HepG2 (cell line): ENCODE results near the gene IQSEC1. TPM values are rescaled to one million over a fixed set of nuclear protein-coding genes. Genes with fewer than 3 reads are reported as not detected.

Experiments used
- ERF ChIP-seq: IDR thresholded peaks from 2 replicates; pipeline ENCODE4 v1.6.1; 2018; ENCODE audit warnings: missing biosample characterization, missing genetic modification reagents
- HNRNPL ChIP-seq: fragments of 200-400 bp; formaldehyde crosslinking; IDR thresholded peaks from 2 replicates; pipeline ENCODE4 v1.6.1; 2017; ENCODE audit warnings: mild to moderate bottlenecking, low read depth, low read length
- MED8 ChIP-seq: sonication (generic); formaldehyde crosslinking; IDR thresholded peaks from 2 replicates; pipeline ENCODE4 v1.8.1; 2023; ENCODE audit warnings: mild to moderate bottlenecking, missing genetic modification reagents; ENCODE audit not compliant: insufficient replicate concordance
- MLLT10 ChIP-seq: sonication (generic); formaldehyde crosslinking; IDR thresholded peaks from 2 replicates; pipeline ENCODE4 v1.4.0; 2020; ENCODE audit warnings: missing genetic modification reagents
- ZBTB20 ChIP-seq: sonication (generic); formaldehyde crosslinking; IDR thresholded peaks from 2 replicates; pipeline ENCODE4 v1.8.1; 2023; ENCODE audit warnings: missing genetic modification reagents, low read depth, mild to moderate bottlenecking, borderline replicate concordance
- ZBTB7B ChIP-seq: sonication (generic); formaldehyde crosslinking; IDR thresholded peaks from 2 replicates; pipeline ENCODE4 v1.4.0; 2020; ENCODE audit warnings: missing genetic modification reagents
- ZNF772 ChIP-seq: sonication (generic); formaldehyde crosslinking; IDR thresholded peaks from 2 replicates; pipeline ENCODE4 v1.5.0; 2020; ENCODE audit warnings: mild to moderate bottlenecking, missing genetic modification reagents
- polyA plus RNA-seq, 8 experiments: library from polyadenylated mRNA; depleted of rRNA in 3 of 8; stranded (reverse) in 7 of 8; unstranded in 1 of 8; fragments of >200 nt; fragmentation: Illumina TruSeq in 4 of 8; extraction: Trizol in 4 of 8; gene quantifications; 2 replicates each; pipeline versions ENCODE4 v1.2.1 to v1.2.3, GENCODE V29; 2011 to 2016; ENCODE audit warnings: low read depth in 4 of 8, missing spikeins in 1 of 8, mixed read lengths in 1 of 8; ENCODE audit not compliant: insufficient read depth in 1 of 8
- total RNA-seq, 5 experiments: library from RNA; depleted of rRNA; stranded (reverse); fragments of >200 nt; fragmentation: Illumina TruSeq; extraction: Trizol; gene quantifications; 2 replicates each; pipeline ENCODE4 v1.2.3, GENCODE V29; 2016; ENCODE audit warnings: low read depth in 1 of 5
- TF ChIP-seq, protein P1 (sequence below): sonication (generic); formaldehyde crosslinking; IDR thresholded peaks from 2 replicates; pipeline ENCODE4 v1.5.0; 2020; ENCODE audit warnings: mild to moderate bottlenecking, missing genetic modification reagents, borderline replicate concordance
- TF ChIP-seq, protein P2 (sequence below): sonication (generic); formaldehyde crosslinking; IDR thresholded peaks from 2 replicates; pipeline ENCODE4 v1.5.1; 2020; ENCODE audit warnings: mild to moderate bottlenecking, missing genetic modification reagents, borderline replicate concordance
- TF ChIP-seq, protein P3 (sequence below): sonication (generic); formaldehyde crosslinking; IDR thresholded peaks from 2 replicates; pipeline ENCODE4 v1.5.1; 2020; ENCODE audit warnings: mild to moderate bottlenecking, missing genetic modification reagents, moderate library complexity

IQSEC1 gene
- total and polyA plus RNA-seq, 2 of the 13 experiments (the other 11 are each of a cell fraction or from before 2014, with no cell fraction given) = 17.4 to 20.2 TPM

DNA sequence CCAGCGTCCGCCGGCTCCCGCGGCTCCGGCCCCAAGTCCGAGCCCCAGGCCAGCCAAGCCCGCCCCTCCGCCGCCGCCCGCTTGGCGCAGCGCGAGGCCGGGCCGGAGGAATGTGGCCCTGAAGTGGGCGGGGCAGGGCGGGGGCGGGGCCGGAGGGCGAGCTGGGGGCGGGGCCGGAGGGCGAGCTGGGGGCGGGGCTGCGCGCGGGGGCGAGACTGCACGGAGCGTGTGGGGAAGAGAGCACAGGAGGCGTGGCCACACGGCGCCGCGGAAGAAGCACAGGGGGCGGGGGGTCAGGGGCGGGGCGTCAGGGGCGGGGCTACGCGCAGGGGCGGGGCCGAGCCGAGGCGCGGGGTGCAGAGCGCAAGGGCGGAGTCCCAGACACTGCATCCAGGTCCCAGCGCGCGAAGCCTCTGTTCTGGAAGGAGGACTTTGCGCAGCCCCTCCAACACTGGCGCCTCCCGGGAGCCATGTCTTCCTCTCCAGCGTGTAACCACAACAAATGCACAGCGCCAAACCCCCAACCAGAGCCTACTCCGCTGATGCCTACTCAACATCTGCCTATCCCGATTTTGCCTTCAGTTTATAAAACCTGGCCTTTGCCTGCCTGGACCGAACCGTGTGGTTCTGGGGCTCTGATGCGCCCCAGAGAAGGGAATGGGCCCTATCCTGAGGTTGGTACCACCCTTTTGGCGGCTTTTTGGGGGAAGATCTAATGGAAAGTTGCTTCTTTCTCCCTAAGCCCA is 105.5 kb downstream of the IQSEC1 start (continued):
- TF ChIP-seq, protein P1, sequence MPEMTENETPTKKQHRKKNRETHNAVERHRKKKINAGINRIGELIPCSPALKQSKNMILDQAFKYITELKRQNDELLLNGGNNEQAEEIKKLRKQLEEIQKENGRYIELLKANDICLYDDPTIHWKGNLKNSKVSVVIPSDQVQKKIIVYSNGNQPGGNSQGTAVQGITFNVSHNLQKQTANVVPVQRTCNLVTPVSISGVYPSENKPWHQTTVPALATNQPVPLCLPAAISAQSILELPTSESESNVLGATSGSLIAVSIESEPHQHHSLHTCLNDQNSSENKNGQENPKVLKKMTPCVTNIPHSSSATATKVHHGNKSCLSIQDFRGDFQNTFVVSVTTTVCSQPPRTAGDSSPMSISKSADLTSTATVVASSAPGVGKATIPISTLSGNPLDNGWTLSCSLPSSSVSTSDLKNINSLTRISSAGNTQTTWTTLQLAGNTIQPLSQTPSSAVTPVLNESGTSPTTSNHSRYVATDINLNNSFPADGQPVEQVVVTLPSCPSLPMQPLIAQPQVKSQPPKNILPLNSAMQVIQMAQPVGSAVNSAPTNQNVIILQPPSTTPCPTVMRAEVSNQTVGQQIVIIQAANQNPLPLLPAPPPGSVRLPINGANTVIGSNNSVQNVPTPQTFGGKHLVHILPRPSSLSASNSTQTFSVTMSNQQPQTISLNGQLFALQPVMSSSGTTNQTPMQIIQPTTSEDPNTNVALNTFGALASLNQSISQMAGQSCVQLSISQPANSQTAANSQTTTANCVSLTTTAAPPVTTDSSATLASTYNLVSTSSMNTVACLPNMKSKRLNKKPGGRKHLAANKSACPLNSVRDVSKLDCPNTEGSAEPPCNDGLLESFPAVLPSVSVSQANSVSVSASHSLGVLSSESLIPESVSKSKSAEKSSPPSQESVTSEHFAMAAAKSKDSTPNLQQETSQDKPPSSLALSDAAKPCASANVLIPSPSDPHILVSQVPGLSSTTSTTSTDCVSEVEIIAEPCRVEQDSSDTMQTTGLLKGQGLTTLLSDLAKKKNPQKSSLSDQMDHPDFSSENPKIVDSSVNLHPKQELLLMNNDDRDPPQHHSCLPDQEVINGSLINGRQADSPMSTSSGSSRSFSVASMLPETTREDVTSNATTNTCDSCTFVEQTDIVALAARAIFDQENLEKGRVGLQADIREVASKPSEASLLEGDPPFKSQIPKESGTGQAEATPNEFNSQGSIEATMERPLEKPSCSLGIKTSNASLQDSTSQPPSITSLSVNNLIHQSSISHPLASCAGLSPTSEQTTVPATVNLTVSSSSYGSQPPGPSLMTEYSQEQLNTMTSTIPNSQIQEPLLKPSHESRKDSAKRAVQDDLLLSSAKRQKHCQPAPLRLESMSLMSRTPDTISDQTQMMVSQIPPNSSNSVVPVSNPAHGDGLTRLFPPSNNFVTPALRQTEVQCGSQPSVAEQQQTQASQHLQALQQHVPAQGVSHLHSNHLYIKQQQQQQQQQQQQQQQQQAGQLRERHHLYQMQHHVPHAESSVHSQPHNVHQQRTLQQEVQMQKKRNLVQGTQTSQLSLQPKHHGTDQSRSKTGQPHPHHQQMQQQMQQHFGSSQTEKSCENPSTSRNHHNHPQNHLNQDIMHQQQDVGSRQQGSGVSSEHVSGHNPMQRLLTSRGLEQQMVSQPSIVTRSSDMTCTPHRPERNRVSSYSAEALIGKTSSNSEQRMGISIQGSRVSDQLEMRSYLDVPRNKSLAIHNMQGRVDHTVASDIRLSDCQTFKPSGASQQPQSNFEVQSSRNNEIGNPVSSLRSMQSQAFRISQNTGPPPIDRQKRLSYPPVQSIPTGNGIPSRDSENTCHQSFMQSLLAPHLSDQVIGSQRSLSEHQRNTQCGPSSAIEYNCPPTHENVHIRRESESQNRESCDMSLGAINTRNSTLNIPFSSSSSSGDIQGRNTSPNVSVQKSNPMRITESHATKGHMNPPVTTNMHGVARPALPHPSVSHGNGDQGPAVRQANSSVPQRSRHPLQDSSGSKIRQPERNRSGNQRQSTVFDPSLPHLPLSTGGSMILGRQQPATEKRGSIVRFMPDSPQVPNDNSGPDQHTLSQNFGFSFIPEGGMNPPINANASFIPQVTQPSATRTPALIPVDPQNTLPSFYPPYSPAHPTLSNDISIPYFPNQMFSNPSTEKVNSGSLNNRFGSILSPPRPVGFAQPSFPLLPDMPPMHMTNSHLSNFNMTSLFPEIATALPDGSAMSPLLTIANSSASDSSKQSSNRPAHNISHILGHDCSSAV (CRISPR knock-in tag) = no peak
- 0 out of 2 replicates have a peak, but pooled peaks have one; percentile 44 for TF ChIP-seq ZBTB20
- TF ChIP-seq HNRNPL = no peak
- no peak for TF ChIP-seq ZNF772
- TF ChIP-seq, protein P2, sequence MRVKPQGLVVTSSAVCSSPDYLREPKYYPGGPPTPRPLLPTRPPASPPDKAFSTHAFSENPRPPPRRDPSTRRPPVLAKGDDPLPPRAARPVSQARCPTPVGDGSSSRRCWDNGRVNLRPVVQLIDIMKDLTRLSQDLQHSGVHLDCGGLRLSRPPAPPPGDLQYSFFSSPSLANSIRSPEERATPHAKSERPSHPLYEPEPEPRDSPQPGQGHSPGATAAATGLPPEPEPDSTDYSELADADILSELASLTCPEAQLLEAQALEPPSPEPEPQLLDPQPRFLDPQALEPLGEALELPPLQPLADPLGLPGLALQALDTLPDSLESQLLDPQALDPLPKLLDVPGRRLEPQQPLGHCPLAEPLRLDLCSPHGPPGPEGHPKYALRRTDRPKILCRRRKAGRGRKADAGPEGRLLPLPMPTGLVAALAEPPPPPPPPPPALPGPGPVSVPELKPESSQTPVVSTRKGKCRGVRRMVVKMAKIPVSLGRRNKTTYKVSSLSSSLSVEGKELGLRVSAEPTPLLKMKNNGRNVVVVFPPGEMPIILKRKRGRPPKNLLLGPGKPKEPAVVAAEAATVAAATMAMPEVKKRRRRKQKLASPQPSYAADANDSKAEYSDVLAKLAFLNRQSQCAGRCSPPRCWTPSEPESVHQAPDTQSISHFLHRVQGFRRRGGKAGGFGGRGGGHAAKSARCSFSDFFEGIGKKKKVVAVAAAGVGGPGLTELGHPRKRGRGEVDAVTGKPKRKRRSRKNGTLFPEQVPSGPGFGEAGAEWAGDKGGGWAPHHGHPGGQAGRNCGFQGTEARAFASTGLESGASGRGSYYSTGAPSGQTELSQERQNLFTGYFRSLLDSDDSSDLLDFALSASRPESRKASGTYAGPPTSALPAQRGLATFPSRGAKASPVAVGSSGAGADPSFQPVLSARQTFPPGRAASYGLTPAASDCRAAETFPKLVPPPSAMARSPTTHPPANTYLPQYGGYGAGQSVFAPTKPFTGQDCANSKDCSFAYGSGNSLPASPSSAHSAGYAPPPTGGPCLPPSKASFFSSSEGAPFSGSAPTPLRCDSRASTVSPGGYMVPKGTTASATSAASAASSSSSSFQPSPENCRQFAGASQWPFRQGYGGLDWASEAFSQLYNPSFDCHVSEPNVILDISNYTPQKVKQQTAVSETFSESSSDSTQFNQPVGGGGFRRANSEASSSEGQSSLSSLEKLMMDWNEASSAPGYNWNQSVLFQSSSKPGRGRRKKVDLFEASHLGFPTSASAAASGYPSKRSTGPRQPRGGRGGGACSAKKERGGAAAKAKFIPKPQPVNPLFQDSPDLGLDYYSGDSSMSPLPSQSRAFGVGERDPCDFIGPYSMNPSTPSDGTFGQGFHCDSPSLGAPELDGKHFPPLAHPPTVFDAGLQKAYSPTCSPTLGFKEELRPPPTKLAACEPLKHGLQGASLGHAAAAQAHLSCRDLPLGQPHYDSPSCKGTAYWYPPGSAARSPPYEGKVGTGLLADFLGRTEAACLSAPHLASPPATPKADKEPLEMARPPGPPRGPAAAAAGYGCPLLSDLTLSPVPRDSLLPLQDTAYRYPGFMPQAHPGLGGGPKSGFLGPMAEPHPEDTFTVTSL = no peak
- no peak for TF ChIP-seq MED8 (CRISPR knock-in tag)
- TF ChIP-seq, protein P3, sequence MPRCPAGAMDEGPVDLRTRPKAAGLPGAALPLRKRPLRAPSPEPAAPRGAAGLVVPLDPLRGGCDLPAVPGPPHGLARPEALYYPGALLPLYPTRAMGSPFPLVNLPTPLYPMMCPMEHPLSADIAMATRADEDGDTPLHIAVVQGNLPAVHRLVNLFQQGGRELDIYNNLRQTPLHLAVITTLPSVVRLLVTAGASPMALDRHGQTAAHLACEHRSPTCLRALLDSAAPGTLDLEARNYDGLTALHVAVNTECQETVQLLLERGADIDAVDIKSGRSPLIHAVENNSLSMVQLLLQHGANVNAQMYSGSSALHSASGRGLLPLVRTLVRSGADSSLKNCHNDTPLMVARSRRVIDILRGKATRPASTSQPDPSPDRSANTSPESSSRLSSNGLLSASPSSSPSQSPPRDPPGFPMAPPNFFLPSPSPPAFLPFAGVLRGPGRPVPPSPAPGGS (CRISPR knock-in tag) = 0 out of 2 replicates have a peak, but pooled peaks have one; percentile 2
- no peak for TF ChIP-seq MLLT10
- TF ChIP-seq ZBTB7B (CRISPR knock-in tag) = peak; percentile 61
- TF ChIP-seq ERF (CRISPR knock-in tag) = peak; percentile 51
